Psoas muscle (tissue), 8 donors: ENCODE data around the gene MYNN. TPM values are rescaled to one million over a fixed set of nuclear protein-coding genes. Genes with fewer than 3 reads are reported as not detected.

Source experiments
- ATAC-seq, 4 donors: fragments of 200-7000 bp; cut with Tn5 transposase; one replicate each; pipeline ENCODE4 v1.9.1; 2020; ENCODE audit warnings: moderate library complexity in 3 of 4, mild to moderate bottlenecking in 2 of 4
- DNase-seq, 2 donors: peaks; one replicate each; pipeline ENCODE4 v3.0.0-alpha.2; 2020
- H3K27ac ChIP-seq: fragments of 200-600 bp; one replicate; pipeline ENCODE4 v1.8.0; 2022
- H3K27me3 ChIP-seq, 3 donors: fragments of 200-600 bp in 1 of 3; one replicate each; pipeline versions ENCODE4 v1.6.1 to v1.8.0; 2013 to 2022; ENCODE audit warnings: low read length in 2 of 3, mild to moderate bottlenecking in 2 of 3, moderate library complexity in 1 of 3; ENCODE audit not compliant: insufficient read depth in 3 of 3
- H3K36me3 ChIP-seq, 2 donors: fragments of 200-600 bp in 1 of 2; one replicate each; pipeline versions ENCODE4 v1.6.1 to v1.8.0; 2013 to 2022; ENCODE audit warnings: low read depth in 1 of 2, mild to moderate bottlenecking in 1 of 2, moderate library complexity in 1 of 2; ENCODE audit not compliant: insufficient read depth in 1 of 2
- H3K4me1 ChIP-seq: fragments of 200-600 bp; one replicate; pipeline ENCODE4 v1.8.0; 2022
- H3K4me3 ChIP-seq: fragments of 200-600 bp; one replicate; pipeline ENCODE4 v1.8.0; 2022; ENCODE audit warnings: mild to moderate bottlenecking
- H3K9me3 ChIP-seq: fragments of 200-600 bp; one replicate; pipeline ENCODE4 v1.8.0; 2022
- CTCF ChIP-seq: fragments of 200-600 bp; IDR thresholded peaks from one replicate; pipeline ENCODE4 v1.8.0; 2022; ENCODE audit warnings: antibody characterized with exemption
- WGBS, 3 donors: extraction: QIAGEN DNeasy Blood & Tissue Kit; methylation state at CpG; one replicate each; pipeline versions ENCODE4 v1.1.6 to v1.1.7; 2013; 5-methylcytosine and 5-hydroxymethylcytosine counted together
- intact Hi-C, 2 donors: fragments of 100-400 bp; cut with DNase I; formaldehyde crosslinking; loops; one replicate each; pipeline versions ENCODE4 v1.11.0 to v1.14.2; 2022
- polyA plus RNA-seq, 3 donors: library from polyadenylated mRNA; stranded (reverse); fragments of 200-250 nt; gene quantifications; one replicate each; pipeline ENCODE4 v1.2.3, GENCODE V29; 2013
- total RNA-seq, 4 donors: library from RNA; stranded (reverse); fragmentation: NEBNext Ultra II Directional in 2 of 4; extraction: Animal tissue kit (Norgen Biotek cat#: 25700) in 2 of 4; gene quantifications; one replicate each; pipeline versions ENCODE4 v1.2.1 to v1.2.4, GENCODE V29; 2021 to 2023
- donor health status: healthy with polysubstance abuse.
- donor health status: DM: no; HTN: no; CAD: no; lungs with moderate emphysema.
- donor health status: Bipolar disorder and iron deficiency.
- donor health status: healthy.
- donor health status: DM: yes; HTN: yes; CAD: no.
- donor health status: DM: no; HTN: no; CAD: no.
- donor health status: DM: no; HTN: no; CAD: no.
- donor health status: DM: yes; HTN: yes; CAD: no.

MYNN gene
- total and polyA plus RNA-seq, 7 donors: 10.1 to 16.8 (median 15.5) TPM

- no peak for TF ChIP-seq CTCF
- Histone ChIP-seq H3K4me3 (no peak overlapping the region), H3K9me3 (peaks cover 3% of the 10 kb centered on the region), H3K27me3 (peaks cover 0 to 9% (median 3%) of the 10 kb centered on the region in 3 donors), H3K4me1 (no peaks in the 10 kb centered on the region), H3K27ac (no peak overlapping the region), H3K36me3 (no peaks in the 10 kb centered on the region)
- intact Hi-C loops: no loop called here
- ATAC-seq: no peak
- DNase-seq: no peak
- WGBS, 3 donors: 92 to 95% (median 93%) methylated on average over 4 of the region's 4 CpGs
Observed at GRCh38 chr3:169815590-169816150, 42.5 kb downstream of the MYNN start.

DNA sequence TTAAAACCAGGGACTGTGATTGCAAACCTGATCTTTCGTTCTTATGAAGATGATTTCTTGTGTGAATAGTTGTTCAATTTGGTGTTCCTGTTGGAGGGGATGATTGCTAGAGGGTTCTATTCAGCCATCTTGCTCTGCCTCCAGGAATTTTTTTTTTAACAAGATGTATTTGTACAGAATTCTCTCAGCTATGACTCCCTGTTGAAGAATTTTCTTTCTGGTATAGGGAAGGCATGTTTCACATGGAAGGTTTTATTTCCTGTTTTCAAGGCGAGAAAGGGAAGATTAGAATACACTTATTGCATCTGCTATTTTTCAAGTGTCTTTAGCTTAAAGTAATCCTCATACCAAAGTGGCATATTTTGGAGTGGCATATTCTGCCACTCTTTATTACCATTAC, 45.1 kb downstream of the MYNN start:
- no peak for TF ChIP-seq CTCF
- Histone ChIP-seq H3K36me3 (no peaks in the 10 kb centered on the region), H3K4me3 (no peak overlapping the region), H3K4me1 (no peaks in the 10 kb centered on the region), H3K9me3 (peaks cover 3% of the 10 kb centered on the region), H3K27ac (no peak overlapping the region), H3K27me3 (peaks cover 1 to 18% (median 3%) of the 10 kb centered on the region in 3 donors)
- 77 to 85% (median 82%) methylated on average over 2 of the region's 2 CpGs for WGBS, 3 donors
- DNase-seq (no peak), ATAC-seq (no peak)
- intact Hi-C loops: no loop called here

- intact Hi-C loops: no loop called here
- DNase-seq (no peak), ATAC-seq (no peak)
Observed at GRCh38 chr3:169822091-169822490, 48.9 kb downstream of the MYNN start.

DNA sequence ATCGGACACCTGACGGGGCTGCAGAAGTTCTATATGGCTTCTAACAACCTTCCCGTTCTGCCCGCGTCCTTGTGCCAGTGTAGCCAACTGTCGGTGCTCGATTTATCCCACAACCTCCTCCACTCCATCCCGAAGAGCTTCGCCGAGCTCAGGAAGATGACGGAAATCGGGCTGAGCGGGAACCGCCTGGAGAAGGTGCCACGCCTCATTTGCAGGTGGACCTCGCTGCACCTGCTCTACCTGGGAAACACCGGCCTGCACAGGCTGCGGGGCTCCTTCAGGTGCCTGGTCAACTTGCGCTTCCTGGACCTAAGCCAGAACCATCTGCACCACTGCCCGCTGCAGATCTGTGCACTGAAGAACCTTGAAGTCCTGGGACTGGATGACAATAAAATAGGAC, 49.3 kb downstream of the MYNN start:
- intact Hi-C loops: no loop called here
- no peaks in the 10 kb centered on the region for H3K4me1 ChIP-seq
- ATAC-seq: no peak
- no peak overlapping the region for H3K27ac ChIP-seq
- H3K27me3 ChIP-seq: peaks cover 1 to 9% (median 3%) of the 10 kb centered on the region in 3 donors
- TF ChIP-seq CTCF: no peak
- DNase-seq: no peak
- H3K4me3 ChIP-seq: no peak overlapping the region
- no peaks in the 10 kb centered on the region for H3K36me3 ChIP-seq
- 94 to 97% (median 95%) methylated on average over 20 of the region's 20 CpGs for WGBS, 3 donors
- no peaks in the 10 kb centered on the region for H3K9me3 ChIP-seq

More at GRCh38 chr3:169822091-169822490, 48.9 kb downstream of the MYNN start:
- no peak overlapping the region for H3K27ac ChIP-seq
- peaks cover 1 to 9% (median 3%) of the 10 kb centered on the region in 3 donors for H3K27me3 ChIP-seq
- TF ChIP-seq CTCF: no peak
- 86 to 92% (median 91%) methylated on average over 15 of the region's 15 CpGs for WGBS, 3 donors
- no peaks in the 10 kb centered on the region for H3K9me3 ChIP-seq
- no peaks in the 10 kb centered on the region for H3K36me3 ChIP-seq
- H3K4me3 ChIP-seq: no peak overlapping the region
- no peaks in the 10 kb centered on the region for H3K4me1 ChIP-seq

DNA sequence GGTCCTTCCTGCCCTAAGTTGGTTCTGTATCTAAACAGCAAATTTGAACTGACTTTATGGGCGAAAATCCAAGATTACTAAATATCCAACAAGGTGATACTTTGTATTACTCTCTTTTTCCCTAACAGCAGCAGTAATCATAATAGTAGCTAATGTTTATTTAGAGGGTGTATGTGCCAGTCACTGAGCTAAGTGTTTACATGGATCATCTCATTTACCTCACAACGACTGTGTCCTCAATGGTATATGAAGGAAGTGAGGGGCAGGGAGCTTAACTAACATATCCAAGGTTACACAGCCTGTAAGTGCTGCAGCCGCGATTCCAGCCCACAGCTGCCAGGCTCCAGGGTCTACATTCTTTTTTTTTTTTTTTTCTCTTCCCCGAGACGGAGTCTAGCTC, 49.8 kb downstream of the MYNN start:
- WGBS, 3 donors: 58 to 66% (median 62%) methylated on average over 6 of the region's 6 CpGs
- no peak for TF ChIP-seq CTCF
- H3K9me3 ChIP-seq: no peaks in the 10 kb centered on the region
- no peak for DNase-seq
- ATAC-seq: no peak
- no peak overlapping the region for H3K27ac ChIP-seq
- intact Hi-C loops: no loop called here
- no peaks in the 10 kb centered on the region for H3K4me1 ChIP-seq
- no peak overlapping the region for H3K4me3 ChIP-seq
- no peaks in the 10 kb centered on the region for H3K36me3 ChIP-seq
- H3K27me3 ChIP-seq: peaks cover 1 to 9% (median 3%) of the 10 kb centered on the region in 3 donors
